NCI-H526 (cell line): Measurements from ENCODE around the gene ZNF70.

Source experiments
- DNase-seq, 2 experiments: peaks; one replicate each; lab custom pipeline; 2025; lab: John Stamatoyannopoulos, UW

ZNF70 gene

DNA sequence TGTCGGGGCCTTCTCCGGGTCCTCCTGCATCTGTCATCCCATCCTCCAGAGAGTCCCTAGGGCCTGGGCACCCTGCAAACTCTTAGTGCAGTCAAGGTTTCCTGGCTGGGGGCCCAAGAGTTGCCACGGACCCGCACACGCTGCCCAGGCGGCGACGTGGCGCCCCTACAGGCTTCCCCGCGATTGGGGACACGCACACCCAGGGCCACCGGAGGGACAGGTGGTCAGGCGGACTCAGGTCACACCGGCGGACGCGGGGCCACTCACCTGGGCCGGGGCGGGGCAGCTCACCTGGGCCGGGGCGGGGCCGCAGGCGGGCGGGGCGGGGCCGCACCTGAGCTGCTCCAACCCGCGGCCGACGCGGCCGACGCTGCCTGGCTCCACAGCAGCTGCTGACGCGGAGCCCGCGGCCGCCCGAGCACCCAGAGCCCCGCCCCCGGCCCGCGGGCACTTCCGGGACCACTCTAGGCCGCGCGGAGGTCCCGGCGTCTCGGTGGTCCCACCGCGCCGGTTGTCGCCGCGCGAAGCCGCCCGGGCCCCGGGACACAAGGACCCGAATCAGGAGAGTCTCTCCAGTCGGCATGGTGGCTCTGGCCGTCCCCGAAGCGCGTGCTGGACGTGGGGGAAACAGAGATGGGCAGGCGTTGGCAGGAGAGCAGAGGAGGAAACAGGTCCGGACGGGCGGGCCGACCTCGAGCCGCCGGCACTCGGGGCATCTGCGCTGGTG is at the start of gene ZNF70:
Gene ZNF70, minus strand, starts transcription at position 399 of the 727 bp plus-strand sequence. CDS start 5,972 bp downstream, outside the sequence.
- peak; percentile 24 to 92 for DNase-seq

GRCh38 chr22:23796461-23796860 is 45.5 kb upstream of the ZNF70 start:
- DNase-seq: no peak

DNA sequence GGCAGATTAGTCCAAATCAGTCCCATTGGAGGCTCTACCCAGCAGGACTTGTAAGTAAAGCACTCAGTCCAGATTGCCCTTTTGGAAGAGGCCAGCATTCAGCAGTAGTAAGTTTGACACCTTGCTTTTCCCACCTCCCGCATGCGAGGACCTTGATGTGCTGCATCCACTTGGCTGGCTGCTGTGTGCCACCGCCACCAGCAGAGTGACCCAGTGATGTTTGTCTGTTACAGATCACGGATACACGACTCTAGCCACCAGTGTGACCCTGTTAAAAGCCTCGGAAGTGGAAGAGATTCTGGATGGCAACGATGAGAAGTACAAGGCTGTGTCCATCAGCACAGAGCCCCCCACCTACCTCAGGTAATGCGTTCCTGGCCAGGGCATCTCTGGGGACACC is 42.4 kb upstream of the ZNF70 start:
- DNase-seq: no peak

- DNase-seq: no peak
Observed at GRCh38 chr22:23791738-23792645, 41.1 kb upstream of the ZNF70 start.

GRCh38 chr22:23790819-23791737 is 40.2 kb upstream of the ZNF70 start:
- DNase-seq: no peak

- no peak for DNase-seq
Observed at GRCh38 chr22:23789638-23790037, 38.7 kb upstream of the ZNF70 start.

- no peak for DNase-seq
Observed at GRCh38 chr22:23789121-23789520, 38.2 kb upstream of the ZNF70 start.

- DNase-seq: no peak
Observed at GRCh38 chr22:23787910-23788309, 37.0 kb upstream of the ZNF70 start.

DNA sequence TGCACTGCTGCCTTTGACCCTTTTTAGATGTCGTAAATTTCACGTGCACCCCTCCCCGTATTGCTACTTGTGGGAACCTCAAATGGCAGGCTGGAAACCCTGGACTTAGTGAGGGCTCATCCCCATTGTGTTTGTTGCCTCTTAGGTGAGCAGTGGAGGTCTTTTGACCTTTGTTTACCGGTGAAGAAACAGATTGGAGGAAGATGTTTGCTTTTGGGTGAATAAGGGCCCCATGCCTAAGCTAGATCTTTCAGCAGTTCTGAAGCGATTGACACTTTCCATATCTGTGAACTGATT is 36.6 kb upstream of the ZNF70 start:
- DNase-seq: peak in 1 of 2 experiments; percentile 27

GRCh38 chr22:23786752-23787599 is 36.1 kb upstream of the ZNF70 start, which contains the start of gene SMARCB1:
Gene SMARCB1 (plus strand): TSS chr22:23786966. CDS start chr22:23787170, 204 bp downstream.
- DNase-seq: peak; percentile 30 to 92

DNA sequence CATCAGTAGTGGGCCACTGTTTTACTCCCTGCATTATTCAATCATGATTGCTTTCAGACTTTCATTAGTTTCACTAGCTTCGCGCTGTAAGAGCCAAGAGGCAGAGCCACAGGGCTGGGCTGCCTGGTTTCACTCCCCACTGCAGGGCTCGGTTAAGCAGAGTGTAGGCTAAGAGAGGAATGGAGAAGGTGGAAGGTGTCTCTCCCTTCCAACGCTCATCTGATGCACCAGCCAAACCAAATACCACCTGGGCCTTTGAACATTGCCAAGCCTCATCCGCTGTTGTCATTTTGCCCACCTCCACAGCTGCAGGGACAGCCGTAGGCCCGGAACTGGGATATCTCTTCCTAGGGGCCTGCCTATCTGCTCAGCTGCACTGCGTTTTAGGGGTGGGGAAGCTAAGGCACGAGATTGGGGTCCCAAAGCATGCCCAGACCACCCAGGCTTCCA is 35.4 kb upstream of the ZNF70 start:
- no peak for DNase-seq

- DNase-seq: no peak
Observed at GRCh38 chr22:23784215-23784732, 33.4 kb upstream of the ZNF70 start.

DNA sequence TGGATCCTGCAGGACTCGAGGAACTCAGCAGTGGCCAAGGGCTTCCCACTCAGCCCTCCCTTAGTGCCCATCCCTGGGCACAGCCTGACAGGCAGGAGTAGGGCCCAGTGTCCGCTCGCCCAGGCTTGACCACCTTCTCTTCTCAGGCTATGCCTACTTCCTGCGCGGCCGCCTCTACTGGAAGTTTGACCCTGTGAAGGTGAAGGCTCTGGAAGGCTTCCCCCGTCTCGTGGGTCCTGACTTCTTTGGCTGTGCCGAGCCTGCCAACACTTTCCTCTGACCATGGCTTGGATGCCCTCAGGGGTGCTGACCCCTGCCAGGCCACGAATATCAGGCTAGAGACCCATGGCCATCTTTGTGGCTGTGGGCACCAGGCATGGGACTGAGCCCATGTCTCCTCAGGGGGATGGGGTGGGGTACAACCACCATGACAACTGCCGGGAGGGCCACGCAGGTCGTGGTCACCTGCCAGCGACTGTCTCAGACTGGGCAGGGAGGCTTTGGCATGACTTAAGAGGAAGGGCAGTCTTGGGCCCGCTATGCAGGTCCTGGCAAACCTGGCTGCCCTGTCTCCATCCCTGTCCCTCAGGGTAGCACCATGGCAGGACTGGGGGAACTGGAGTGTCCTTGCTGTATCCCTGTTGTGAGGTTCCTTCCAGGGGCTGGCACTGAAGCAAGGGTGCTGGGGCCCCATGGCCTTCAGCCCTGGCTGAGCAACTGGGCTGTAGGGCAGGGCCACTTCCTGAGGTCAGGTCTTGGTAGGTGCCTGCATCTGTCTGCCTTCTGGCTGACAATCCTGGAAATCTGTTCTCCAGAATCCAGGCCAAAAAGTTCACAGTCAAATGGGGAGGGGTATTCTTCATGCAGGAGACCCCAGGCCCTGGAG is 32.6 kb upstream of the ZNF70 start:
- DNase-seq: no peak

GRCh38 chr22:23782703-23783102 is 31.8 kb upstream of the ZNF70 start:
- no peak for DNase-seq

GRCh38 chr22:23782252-23782651 is 31.3 kb upstream of the ZNF70 start:
- DNase-seq: no peak

GRCh38 chr22:23781511-23782183 is 30.7 kb upstream of the ZNF70 start:
- no peak for DNase-seq

GRCh38 chr22:23781065-23781464 is 30.2 kb upstream of the ZNF70 start:
- DNase-seq: no peak

DNA sequence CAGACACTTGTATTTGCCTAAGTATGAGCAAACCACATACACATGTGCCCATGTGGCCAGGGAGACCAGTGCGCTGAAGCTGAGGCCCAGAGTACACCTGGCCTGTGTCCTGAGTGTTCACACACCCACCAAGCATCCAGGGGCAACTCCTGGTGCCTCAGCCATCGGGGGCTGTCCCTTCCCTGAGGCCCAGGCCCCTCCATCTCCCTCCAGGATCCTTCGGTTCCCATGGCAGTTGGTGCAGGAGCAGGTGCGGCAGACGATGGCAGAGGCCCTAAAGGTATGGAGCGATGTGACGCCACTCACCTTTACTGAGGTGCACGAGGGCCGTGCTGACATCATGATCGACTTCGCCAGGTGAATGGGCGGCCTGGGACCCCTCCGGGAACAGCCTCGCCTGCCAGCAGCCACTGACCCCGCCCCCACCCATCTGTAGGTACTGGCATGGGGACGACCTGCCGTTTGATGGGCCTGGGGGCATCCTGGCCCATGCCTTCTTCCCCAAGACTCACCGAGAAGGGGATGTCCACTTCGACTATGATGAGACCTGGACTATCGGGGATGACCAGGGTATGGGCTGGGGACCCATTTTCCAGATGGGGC is 29.3 kb upstream of the ZNF70 start:
- DNase-seq: no peak

DNA sequence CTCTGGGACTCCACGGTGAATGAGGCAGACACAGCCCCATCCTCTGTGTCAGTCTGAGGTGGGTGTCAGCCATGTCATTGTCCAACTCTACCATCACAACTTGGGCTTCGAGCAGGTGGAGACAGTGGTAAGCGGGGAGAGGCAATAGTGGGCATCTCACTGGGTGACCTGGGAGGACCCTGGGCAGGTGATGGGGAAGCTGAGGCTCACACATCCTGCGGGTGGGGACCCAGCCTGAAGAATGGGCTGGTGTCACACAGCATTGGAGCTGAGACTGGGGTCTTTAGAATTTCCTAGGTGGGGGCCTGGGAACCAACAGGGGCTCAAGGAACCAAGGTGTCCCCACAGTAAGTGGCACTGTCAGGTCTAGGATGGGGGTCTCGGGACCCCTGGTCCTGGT is 28.8 kb upstream of the ZNF70 start:
- DNase-seq: no peak
